Measurements from ENCODE around the gene ANK2.

Gene ANK2

GRCh38 chr4:113256946-113257345 is 207.5 kb downstream of the ANK2 start:
- H3K9me3 Mint-ChIP-seq: no peaks in the 10 kb centered on the region
- no peaks in the 10 kb centered on the region for H3K27me3 Mint-ChIP-seq
- intact Hi-C loops (cut with micrococcal nuclease): no loop called here
- H3K36me3 Mint-ChIP-seq (ENCODE audit: low read depth): no peaks in the 10 kb centered on the region
- H3K4me1 Mint-ChIP-seq (ENCODE audit: low read depth): no peaks in the 10 kb centered on the region
- no peak overlapping the region for H3K4me3 Mint-ChIP-seq
- H3K27ac Mint-ChIP-seq: no peak overlapping the region

- Mint-ChIP-seq H3K9me3 (no peaks in the 10 kb centered on the region), H3K27ac (no peak overlapping the region), H3K36me3 (ENCODE audit: low read depth) (no peaks in the 10 kb centered on the region), H3K27me3 (no peaks in the 10 kb centered on the region), H3K4me3 (no peak overlapping the region), H3K4me1 (ENCODE audit: low read depth) (no peaks in the 10 kb centered on the region)
- intact Hi-C loops (cut with micrococcal nuclease): no loop called here
Measured at GRCh38 chr4:113260688-113261087, 211.2 kb downstream of the ANK2 start.

- Mint-ChIP-seq H3K27ac (no peak overlapping the region), H3K9me3 (no peaks in the 10 kb centered on the region), H3K4me3 (no peak overlapping the region), H3K4me1 (ENCODE audit: low read depth) (no peaks in the 10 kb centered on the region), H3K36me3 (ENCODE audit: low read depth) (no peaks in the 10 kb centered on the region), H3K27me3 (no peaks in the 10 kb centered on the region)
- intact Hi-C loops (cut with micrococcal nuclease): no loop called here
Measured at GRCh38 chr4:113263274-113263673, 213.8 kb downstream of the ANK2 start.

GRCh38 chr4:113270520-113271319 is 221.3 kb downstream of the ANK2 start:
- H3K4me1 Mint-ChIP-seq (ENCODE audit: low read depth): no peaks in the 10 kb centered on the region
- no peaks in the 10 kb centered on the region for H3K36me3 Mint-ChIP-seq (ENCODE audit: low read depth)
- intact Hi-C loops (cut with micrococcal nuclease): no loop called here
- peaks cover 1% of the 10 kb centered on the region for H3K27me3 Mint-ChIP-seq
- no peak overlapping the region for H3K27ac Mint-ChIP-seq
- H3K9me3 Mint-ChIP-seq: no peaks in the 10 kb centered on the region
- no peak overlapping the region for H3K4me3 Mint-ChIP-seq

- H3K27ac Mint-ChIP-seq: no peak overlapping the region
- H3K4me1 Mint-ChIP-seq (ENCODE audit: low read depth): no peaks in the 10 kb centered on the region
- intact Hi-C loops (cut with micrococcal nuclease): no loop called here
- H3K36me3 Mint-ChIP-seq (ENCODE audit: low read depth): no peaks in the 10 kb centered on the region
- no peak overlapping the region for H3K4me3 Mint-ChIP-seq
- H3K27me3 Mint-ChIP-seq: peaks cover 1% of the 10 kb centered on the region
- no peaks in the 10 kb centered on the region for H3K9me3 Mint-ChIP-seq
Measured at GRCh38 chr4:113272523-113272922, 223.1 kb downstream of the ANK2 start.

- Mint-ChIP-seq H3K4me1 (ENCODE audit: low read depth) (no peaks in the 10 kb centered on the region), H3K4me3 (no peak overlapping the region), H3K9me3 (no peaks in the 10 kb centered on the region), H3K27me3 (peaks cover 1% of the 10 kb centered on the region), H3K27ac (no peak overlapping the region), H3K36me3 (ENCODE audit: low read depth) (no peaks in the 10 kb centered on the region)
- intact Hi-C loops (cut with micrococcal nuclease): no loop called here
Measured at GRCh38 chr4:113273721-113274220, 224.3 kb downstream of the ANK2 start.

- intact Hi-C loops (cut with micrococcal nuclease): no loop called here
- Mint-ChIP-seq H3K4me1 (ENCODE audit: low read depth) (no peaks in the 10 kb centered on the region), H3K27me3 (no peaks in the 10 kb centered on the region), H3K36me3 (ENCODE audit: low read depth) (no peaks in the 10 kb centered on the region), H3K27ac (no peak overlapping the region), H3K4me3 (no peak overlapping the region), H3K9me3 (no peaks in the 10 kb centered on the region)
Measured at GRCh38 chr4:113276464-113277170, 227.2 kb downstream of the ANK2 start.

GRCh38 chr4:113278324-113278934 is 229.0 kb downstream of the ANK2 start:
- Mint-ChIP-seq H3K9me3 (no peaks in the 10 kb centered on the region), H3K27me3 (no peaks in the 10 kb centered on the region), H3K4me3 (no peak overlapping the region), H3K36me3 (ENCODE audit: low read depth) (no peaks in the 10 kb centered on the region), H3K27ac (no peak overlapping the region), H3K4me1 (ENCODE audit: low read depth) (no peaks in the 10 kb centered on the region)
- intact Hi-C loops (cut with micrococcal nuclease): loop anchor here (2.0 kb wide), 1 partner anchor 1416 kb away; no protein-coding TSS in a partner anchor

GRCh38 chr4:113285501-113285900 is 236.0 kb downstream of the ANK2 start:
- intact Hi-C loops (cut with micrococcal nuclease): no loop called here
- Mint-ChIP-seq H3K9me3 (no peaks in the 10 kb centered on the region), H3K27ac (no peak overlapping the region), H3K4me3 (no peak overlapping the region), H3K4me1 (ENCODE audit: low read depth) (no peaks in the 10 kb centered on the region), H3K27me3 (no peaks in the 10 kb centered on the region), H3K36me3 (ENCODE audit: low read depth) (no peaks in the 10 kb centered on the region)

- no peaks in the 10 kb centered on the region for H3K27me3 Mint-ChIP-seq
- H3K36me3 Mint-ChIP-seq (ENCODE audit: low read depth): no peaks in the 10 kb centered on the region
- H3K4me3 Mint-ChIP-seq: no peak overlapping the region
- H3K27ac Mint-ChIP-seq: no peak overlapping the region
- no peaks in the 10 kb centered on the region for H3K9me3 Mint-ChIP-seq
- intact Hi-C loops (cut with micrococcal nuclease): no loop called here
- H3K4me1 Mint-ChIP-seq (ENCODE audit: low read depth): no peaks in the 10 kb centered on the region
Measured at GRCh38 chr4:113288257-113288656, 238.8 kb downstream of the ANK2 start.

- Mint-ChIP-seq H3K36me3 (ENCODE audit: low read depth) (no peaks in the 10 kb centered on the region), H3K27me3 (no peaks in the 10 kb centered on the region), H3K4me3 (no peak overlapping the region), H3K4me1 (ENCODE audit: low read depth) (no peaks in the 10 kb centered on the region), H3K27ac (no peak overlapping the region), H3K9me3 (no peaks in the 10 kb centered on the region)
- intact Hi-C loops (cut with micrococcal nuclease): no loop called here
Measured at GRCh38 chr4:113288696-113289095, 239.2 kb downstream of the ANK2 start.

- Mint-ChIP-seq H3K36me3 (ENCODE audit: low read depth) (no peaks in the 10 kb centered on the region), H3K27me3 (no peaks in the 10 kb centered on the region), H3K4me3 (no peak overlapping the region), H3K27ac (no peak overlapping the region), H3K9me3 (no peaks in the 10 kb centered on the region), H3K4me1 (ENCODE audit: low read depth) (no peaks in the 10 kb centered on the region)
- intact Hi-C loops (cut with micrococcal nuclease): no loop called here
Measured at GRCh38 chr4:113289766-113290165, 240.3 kb downstream of the ANK2 start.

GRCh38 chr4:113290666-113291065 is 241.2 kb downstream of the ANK2 start:
- Mint-ChIP-seq H3K27me3 (no peaks in the 10 kb centered on the region), H3K27ac (no peak overlapping the region), H3K4me1 (ENCODE audit: low read depth) (no peaks in the 10 kb centered on the region), H3K4me3 (no peak overlapping the region), H3K9me3 (no peaks in the 10 kb centered on the region), H3K36me3 (ENCODE audit: low read depth) (no peaks in the 10 kb centered on the region)
- intact Hi-C loops (cut with micrococcal nuclease): no loop called here

GRCh38 chr4:113292371-113293042 is 243.1 kb downstream of the ANK2 start:
- intact Hi-C loops (cut with micrococcal nuclease): no loop called here
- Mint-ChIP-seq H3K27me3 (no peaks in the 10 kb centered on the region), H3K4me3 (no peak overlapping the region), H3K27ac (no peak overlapping the region), H3K4me1 (ENCODE audit: low read depth) (no peaks in the 10 kb centered on the region), H3K36me3 (ENCODE audit: low read depth) (no peaks in the 10 kb centered on the region), H3K9me3 (no peaks in the 10 kb centered on the region)

Measured in dendritic cell treated with granulocyte-macrophage colony-stimulating factor and Interleukin-4, amounts not matched to agents 40 ng/mL and 50 ng/mL, for 4 days (primary cell).